ENCODE results near the gene ABCA2. TPM values are rescaled to one million over a fixed set of nuclear protein-coding genes. Genes with fewer than 3 reads are reported as not detected.
"Not testable (repeated sequence)": the region's sequence is repeated elsewhere in the genome, so short reads cannot be mapped to it uniquely, and the experiment has no call there.

ABCA2 gene
- total RNA-seq, 4 donors from 2014 or later, result 3.5 to 14.7 (median 7.6) TPM

DNA sequence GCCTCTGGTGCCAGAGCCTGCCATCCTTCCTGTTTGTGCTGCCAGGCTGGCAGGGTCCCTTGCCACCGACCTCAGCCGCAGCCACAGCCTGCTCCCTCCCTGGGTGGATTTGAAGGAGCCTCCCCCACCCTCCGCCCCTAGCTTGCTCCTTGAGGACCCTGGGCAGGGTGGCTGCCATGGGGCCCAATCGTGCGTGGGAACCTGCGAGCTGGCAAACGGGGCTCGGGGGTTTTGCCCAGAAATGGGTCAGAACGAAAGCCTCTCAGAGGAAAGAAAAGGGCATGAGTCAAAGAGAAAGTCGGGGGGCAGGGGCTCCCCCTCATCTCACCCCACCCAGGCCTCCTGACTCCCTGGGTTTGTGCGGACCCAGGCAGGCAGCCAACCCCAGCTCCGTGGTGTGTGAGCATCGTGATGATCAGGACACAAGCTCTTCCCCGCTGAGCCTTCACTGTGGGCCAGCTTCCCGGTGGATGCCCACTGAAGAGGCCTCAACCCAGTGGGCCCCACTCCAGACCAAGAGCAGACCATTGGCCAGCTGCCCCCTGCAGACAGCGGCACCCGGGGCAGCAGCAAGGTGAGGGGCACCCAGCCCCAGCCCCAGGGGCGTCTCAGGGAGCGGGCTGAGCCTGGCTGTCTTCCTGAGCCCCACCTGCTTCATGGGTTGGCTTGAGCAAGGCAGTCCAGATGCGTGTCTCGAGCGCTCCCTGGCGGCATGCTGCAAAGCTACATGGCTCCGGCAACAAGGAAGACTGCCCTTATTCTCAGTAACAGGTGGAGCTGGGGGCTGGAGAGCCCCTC lies 6.9 kb upstream of the ABCA2 start:
- H3K27ac ChIP-seq, result peak overlapping the region in 2 of 4 donors; percentile 54 to 64
- 0 to 7% methylated on average over 2 to 3 of the region's 24 CpGs for WGBS, 2 donors
- no peak for DNase-seq
- peaks cover 0 to 14% (median 5%) of the 10 kb centered on the region in 3 donors for H3K36me3 ChIP-seq
- no peaks in the 10 kb centered on the region for H3K9me3 ChIP-seq
- intact Hi-C loops (cut with DNase I), result loop anchor here (5.0 kb wide), 1 partner anchor 253 kb away; no protein-coding TSS in a partner anchor
- H3K27me3 ChIP-seq, result peaks cover 0 to 11% (median 0%) of the 10 kb centered on the region in 4 donors
- peak overlapping the region in 2 of 4 donors; percentile 5 to 26 for H3K4me3 ChIP-seq
- no peak for TF ChIP-seq POLR2A (IDR thresholded peaks at IDR 0.05)
- TF ChIP-seq CTCF (IDR thresholded peaks at IDR 0.05), result peak; percentile 84 to 93 (median 91)
- peaks cover 14 to 36% (median 24%) of the 10 kb centered on the region in 3 donors for H3K4me1 ChIP-seq

DNA sequence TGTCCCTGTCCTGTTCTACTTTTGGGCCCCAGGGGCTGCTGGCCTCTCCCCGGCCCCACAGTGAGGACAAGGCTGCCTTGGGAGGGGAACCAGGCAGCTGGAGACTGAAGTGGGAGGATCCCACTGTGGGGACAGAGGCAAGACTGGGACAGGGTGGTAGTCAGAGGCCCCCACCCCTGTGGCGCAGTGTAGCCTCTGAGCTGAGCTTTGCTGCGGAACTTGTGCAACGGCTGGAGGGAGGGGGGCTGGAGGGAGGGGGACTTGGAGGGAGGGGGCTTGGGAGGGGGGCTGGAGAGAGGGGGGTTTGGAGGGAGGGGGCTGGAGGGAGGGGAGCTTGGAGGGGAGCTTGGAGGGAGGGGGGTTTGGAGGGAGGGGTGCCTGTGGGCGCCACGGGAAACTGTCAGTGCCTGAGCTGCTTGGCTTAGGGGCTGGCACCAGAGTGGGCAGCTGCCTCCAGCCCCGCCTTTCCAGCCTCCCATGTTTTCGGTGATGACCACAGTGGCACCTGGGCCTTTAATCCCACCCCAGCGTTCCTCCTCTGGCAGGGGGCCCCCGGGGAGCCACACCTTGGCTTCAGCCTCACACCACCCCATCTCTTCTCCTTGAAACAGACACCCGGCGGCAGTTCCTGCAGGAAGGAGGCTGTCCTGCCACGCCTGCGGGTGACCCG lies 6.1 kb upstream of the ABCA2 start:
- Histone ChIP-seq H3K36me3 (peaks cover 0 to 6% (median 0%) of the 10 kb centered on the region in 3 donors), H3K27me3 (peaks cover 0 to 11% (median 0%) of the 10 kb centered on the region in 4 donors), H3K4me3 (peak overlapping the region in 2 of 4 donors; percentile 5 to 40), H3K4me1 (peaks cover 18 to 43% (median 26%) of the 10 kb centered on the region in 3 donors), H3K9me3 (no peaks in the 10 kb centered on the region), H3K27ac (peak overlapping the region in 2 of 4 donors; percentile 54 to 64)
- TF ChIP-seq CTCF (IDR thresholded peaks at IDR 0.05), result no peak
- TF ChIP-seq POLR2A (IDR thresholded peaks at IDR 0.05), result no peak
- intact Hi-C loops (cut with DNase I), result loop anchor here (5.0 kb wide), 1 partner anchor 252 kb away; no protein-coding TSS in a partner anchor
- 13 to 20% methylated on average over 2 to 11 of the region's 15 CpGs for WGBS, 2 donors
- no peak for DNase-seq

DNA sequence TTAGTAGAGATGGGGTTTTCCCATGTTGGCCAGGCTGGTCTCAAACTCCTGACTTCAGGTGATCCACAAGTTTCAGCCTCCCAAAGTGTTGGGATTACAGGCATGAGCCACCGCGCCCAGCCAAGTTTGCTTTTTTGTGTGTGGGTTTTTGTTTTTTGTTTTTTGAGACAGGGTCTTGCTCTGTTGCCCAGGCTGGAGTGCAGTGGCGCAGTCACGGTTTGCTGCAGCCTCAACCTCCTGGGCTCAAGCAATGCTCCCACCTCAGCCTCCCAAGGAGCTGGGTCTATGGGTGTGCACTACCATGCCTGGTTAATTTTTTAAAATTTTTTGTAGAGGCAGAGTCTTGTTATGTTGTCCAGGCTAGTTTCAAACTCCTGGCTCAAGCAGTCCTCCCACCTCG lies 5.4 kb upstream of the ABCA2 start:
- H3K36me3 ChIP-seq, H3K9me3 ChIP-seq, DNase-seq: not testable (repeated sequence)
- H3K4me1 ChIP-seq, result peaks cover 25 to 50% (median 33%) of the 10 kb centered on the region in 3 donors
- 83 to 92% methylated on average over 5 of the region's 5 CpGs for WGBS, 2 donors
- intact Hi-C loops (cut with DNase I), result loop anchor here (5.0 kb wide), 1 partner anchor 251 kb away; no protein-coding TSS in a partner anchor
- H3K4me3 ChIP-seq, result peak overlapping the region in 3 of 4 donors; percentile 8 to 40 (median 23)
- peak overlapping the region in 1 of 4 donors; percentile 34 for H3K27ac ChIP-seq
- H3K27me3 ChIP-seq, result peaks cover 0 to 11% (median 0%) of the 10 kb centered on the region in 4 donors

- no peak for TF ChIP-seq POLR2A (IDR thresholded peaks at IDR 0.05)
- intact Hi-C loops (cut with DNase I), result loop anchor here (5.0 kb wide), 1 partner anchor 251 kb away; no protein-coding TSS in a partner anchor
- H3K9me3 ChIP-seq, result no peaks in the 10 kb centered on the region
- H3K4me1 ChIP-seq, result peaks cover 27 to 53% (median 36%) of the 10 kb centered on the region in 3 donors
- peak overlapping the region in 2 of 4 donors; percentile 39 to 64 for H3K27ac ChIP-seq
- H3K36me3 ChIP-seq, result no peaks in the 10 kb centered on the region
- peak overlapping the region in 2 of 4 donors; percentile 8 to 40 for H3K4me3 ChIP-seq
- peaks cover 0 to 11% (median 0%) of the 10 kb centered on the region in 4 donors for H3K27me3 ChIP-seq
- WGBS, 2 donors, result 50 to 79% methylated on average over 4 to 8 of the region's 10 CpGs
- no peak for DNase-seq
Measured at GRCh38 chr9:137032858-137033257, 4.8 kb upstream of the ABCA2 start.

GRCh38 chr9:137031904-137032640 lies 4.0 kb upstream of the ABCA2 start, which contains the start of gene FUT7:
Gene FUT7, minus strand, starts transcription at chr9:137032088. Its CDS starts 97 bp downstream, at chr9:137031991.
- Histone ChIP-seq H3K4me1 (peaks cover 33 to 60% (median 43%) of the 10 kb centered on the region in 3 donors), H3K36me3 (no peaks in the 10 kb centered on the region), H3K4me3 (peak within 1 kb of the TSS in 1 of 4 donors; percentile 40), H3K27me3 (peaks cover 0 to 11% (median 0%) of the 10 kb centered on the region in 4 donors), H3K9me3 (no peaks in the 10 kb centered on the region), H3K27ac (peak within 1 kb of the TSS in 2 of 4 donors; percentile 39 to 64)
- TF ChIP-seq POLR2A (IDR thresholded peaks at IDR 0.05) (no peak), CTCF (IDR thresholded peaks at IDR 0.05) (no peak)
- intact Hi-C loops (cut with DNase I), result loop anchor here (5.0 kb wide), 1 partner anchor 250 kb away; no protein-coding TSS in a partner anchor
- 53% methylated on average over 9 of the region's 16 CpGs; no CpG with 5 or more reads in 1 of the 2 donors for whole genome bisulfite sequencing, 2 donors
- DNase-seq, result no peak

Data from esophagus squamous epithelium (tissue), 5 donors.